DOHH2 (cell line): ENCODE measurements around the gene FAM219B.

Experiments
- H3F3A ChIP-seq: fragments of 200-600 bp; sonication (generic), shearing (Covaris generic); 2 replicates; pipeline ENCODE4 v1.6.0; 2016; ENCODE audit warnings: antibody characterized with exemption, mild to moderate bottlenecking; ENCODE audit not compliant: control insufficient read depth, insufficient read depth
- H3K27ac ChIP-seq: fragments of 200-600 bp; sonication (generic); 2 replicates; pipeline ENCODE4 v1.5.1; 2014; ENCODE audit warnings: low read depth, mild to moderate bottlenecking, low read length, moderate library complexity
- H3K27me3 ChIP-seq: fragments of 200-600 bp; sonication (generic); 2 replicates; pipeline ENCODE4 v1.6.1; 2014; ENCODE audit warnings: mild to moderate bottlenecking, low read length, mixed read lengths; ENCODE audit not compliant: control insufficient read depth
- H3K36me3 ChIP-seq: fragments of 200-600 bp; sonication (generic); 2 replicates; pipeline ENCODE4 v1.6.1; 2014; ENCODE audit warnings: mild to moderate bottlenecking, low read length, moderate library complexity, mixed read lengths; ENCODE audit not compliant: control insufficient read depth
- H3K4me1 ChIP-seq: fragments of 200-600 bp; sonication (generic); 2 replicates; pipeline ENCODE4 v1.6.1; 2014; ENCODE audit warnings: mild to moderate bottlenecking, low read length, mixed read lengths; ENCODE audit not compliant: control insufficient read depth
- H3K4me2 ChIP-seq: fragments of 200-600 bp; sonication (generic); 2 replicates; pipeline ENCODE4 v1.6.0; 2014; ENCODE audit warnings: mild to moderate bottlenecking, low read length, moderate library complexity
- H3K4me3 ChIP-seq: fragments of 200-600 bp; sonication (generic); 2 replicates; pipeline ENCODE4 v1.5.1; 2014; ENCODE audit warnings: mild to moderate bottlenecking, low read length, mixed read lengths
- H3K79me2 ChIP-seq: fragments of 200-600 bp; sonication (generic); 2 replicates; pipeline ENCODE4 v1.6.1; 2014; ENCODE audit warnings: mild to moderate bottlenecking, low read length, mixed read lengths; ENCODE audit not compliant: control insufficient read depth
- H3K9me2 ChIP-seq: fragments of 200-600 bp; sonication (generic); replicated peaks from 2 replicates; pipeline ENCODE4 v1.6.1; 2014; ENCODE audit warnings: mild to moderate bottlenecking, low read length, mixed read lengths; ENCODE audit not compliant: control insufficient read depth
- H3K9me3 ChIP-seq: fragments of 200-600 bp; sonication (generic); 2 replicates; pipeline ENCODE4 v1.6.1; 2014; ENCODE audit warnings: antibody characterized with exemption, low read length, mixed read lengths; ENCODE audit not compliant: control insufficient read depth, insufficient read depth
- H4K20me1 ChIP-seq: fragments of 200-600 bp; sonication (generic); 2 replicates; pipeline ENCODE4 v1.6.0; 2014; ENCODE audit warnings: low read depth, mild to moderate bottlenecking, antibody characterized with exemption, low read length, moderate library complexity; ENCODE audit not compliant: control insufficient read depth, insufficient read depth
- CTCF ChIP-seq: fragments of 200-600 bp; sonication (generic); IDR thresholded peaks from one replicate; pipeline ENCODE4 v1.5.1; 2014; ENCODE audit warnings: antibody characterized with exemption, mild to moderate bottlenecking, low read depth, low read length; ENCODE audit not compliant: poor library complexity, severe bottlenecking
- EZH2phosphoT487 ChIP-seq: fragments of 200-600 bp; sonication (generic); IDR thresholded peaks from 2 replicates; pipeline ENCODE4 v1.6.1; 2017; ENCODE audit warnings: borderline replicate concordance, mild to moderate bottlenecking, antibody characterized with exemption, low read length, moderate library complexity, mixed read lengths

The FAM219B gene

GRCh38 chr15:74869726-74870407 lies 36.8 kb downstream of the FAM219B start:
- H3K27me3 ChIP-seq, result no peaks in the 10 kb centered on the region
- H4K20me1 ChIP-seq, result peaks cover 26% of the 10 kb centered on the region
- peaks cover 77% of the 10 kb centered on the region for H3K79me2 ChIP-seq
- H3K9me3 ChIP-seq, result peaks cover 6% of the 10 kb centered on the region; the same call in 1 of the 2 replicates
- H3K4me3 ChIP-seq, result peak overlapping the region; percentile 50
- peak overlapping the region; percentile 72 for H3K4me2 ChIP-seq
- H3K36me3 ChIP-seq, result peaks cover 42% of the 10 kb centered on the region
- no peaks in the 10 kb centered on the region for H3K9me2 ChIP-seq
- no peak for TF ChIP-seq CTCF
- TF ChIP-seq EZH2phosphoT487, result no peak
- peaks cover 58% of the 10 kb centered on the region for H3K4me1 ChIP-seq
- peak overlapping the region; percentile 52 for H3K27ac ChIP-seq
- peaks cover 12% of the 10 kb centered on the region; the same call in 1 of the 2 replicates for H3F3A ChIP-seq

- Histone ChIP-seq H3K79me2 (peaks cover 81% of the 10 kb centered on the region), H4K20me1 (peaks cover 26% of the 10 kb centered on the region), H3F3A (peaks cover 12% of the 10 kb centered on the region; the same call in 1 of the 2 replicates), H3K4me1 (peaks cover 58% of the 10 kb centered on the region), H3K9me2 (no peaks in the 10 kb centered on the region), H3K27ac (peak overlapping the region; percentile 52), H3K9me3 (peaks cover 6% of the 10 kb centered on the region; the same call in 1 of the 2 replicates), H3K36me3 (peaks cover 42% of the 10 kb centered on the region), H3K4me3 (peak overlapping the region; percentile 50; the same call in 1 of the 2 replicates), H3K4me2 (peak overlapping the region; percentile 72; the same call in 1 of the 2 replicates), H3K27me3 (no peaks in the 10 kb centered on the region)
- no peak for TF ChIP-seq EZH2phosphoT487
- no peak for TF ChIP-seq CTCF
These were observed 37.3 kb downstream of the FAM219B start for GRCh38 chr15:74869372-74869725.

- peaks cover 6% of the 10 kb centered on the region; the same call in 1 of the 2 replicates for H3K9me3 ChIP-seq
- H3K27me3 ChIP-seq, result no peaks in the 10 kb centered on the region
- H3K4me2 ChIP-seq, result no peak overlapping the region
- no peak overlapping the region for H3K4me3 ChIP-seq
- H3K79me2 ChIP-seq, result peaks cover 89% of the 10 kb centered on the region
- TF ChIP-seq CTCF (no peak), EZH2phosphoT487 (no peak)
- H3K4me1 ChIP-seq, result peaks cover 51% of the 10 kb centered on the region
- peaks cover 12% of the 10 kb centered on the region; the same call in 1 of the 2 replicates for H3F3A ChIP-seq
- H3K9me2 ChIP-seq, result no peaks in the 10 kb centered on the region
- H3K36me3 ChIP-seq, result peaks cover 45% of the 10 kb centered on the region
- H3K27ac ChIP-seq, result no peak overlapping the region
- H4K20me1 ChIP-seq, result peaks cover 26% of the 10 kb centered on the region
These were observed 38.6 kb downstream of the FAM219B start for GRCh38 chr15:74868059-74868458.
